ENCODE results near the gene CES2. TPM values are rescaled to one million over a fixed set of nuclear protein-coding genes. Genes with fewer than 3 reads are reported as not detected.
"Not testable (repeated sequence)": the region's sequence is repeated elsewhere in the genome, so short reads cannot be mapped to it uniquely, and the experiment has no call there.

Gene CES2
- total RNA-seq, 1 donor from 2014 or later = 151 TPM

GRCh38 chr16:66936889-66937554 lies 1.7 kb downstream of the CES2 start:
- ATAC-seq = no peak

GRCh38 chr16:66937725-66938337 lies 2.5 kb downstream of the CES2 start:
- no peak for ATAC-seq

GRCh38 chr16:66939366-66939765 lies 4.0 kb downstream of the CES2 start:
- no peak for ATAC-seq

GRCh38 chr16:66940236-66940635 lies 4.9 kb downstream of the CES2 start:
- no peak for ATAC-seq

GRCh38 chr16:66942981-66943380 lies 7.7 kb downstream of the CES2 start:
- no peak for ATAC-seq

GRCh38 chr16:66943426-66944053 lies 8.2 kb downstream of the CES2 start:
- no peak for ATAC-seq

GRCh38 chr16:66944054-66944441 lies 8.7 kb downstream of the CES2 start:
- ATAC-seq = no peak

- not testable (repeated sequence) for ATAC-seq
Measured at GRCh38 chr16:66944971-66945370, 9.7 kb downstream of the CES2 start.

- no peak for ATAC-seq
Measured at GRCh38 chr16:66945939-66946338, 10.6 kb downstream of the CES2 start.

GRCh38 chr16:66946541-66946940 lies 11.2 kb downstream of the CES2 start:
- ATAC-seq = peak; percentile 1

- no peak for ATAC-seq
Measured at GRCh38 chr16:66946974-66947301, 11.6 kb downstream of the CES2 start.

GRCh38 chr16:66947302-66948065 lies 12.2 kb downstream of the CES2 start:
- peak; percentile 71 for ATAC-seq

GRCh38 chr16:66948134-66948836 lies 13.0 kb downstream of the CES2 start:
- ATAC-seq = peak; percentile 55

GRCh38 chr16:66948837-66949225 lies 13.5 kb downstream of the CES2 start:
- peak; percentile 5 for ATAC-seq

- ATAC-seq = no peak
Measured at GRCh38 chr16:66949472-66949871, 14.2 kb downstream of the CES2 start.

- ATAC-seq = no peak
Measured at GRCh38 chr16:66950437-66950836, 15.1 kb downstream of the CES2 start.

GRCh38 chr16:66950971-66951790 lies 15.9 kb downstream of the CES2 start:
- ATAC-seq = no peak

GRCh38 chr16:66952430-66953110 lies 17.3 kb downstream of the CES2 start:
- no peak for ATAC-seq

- peak; percentile 51 for ATAC-seq
Measured at GRCh38 chr16:66953462-66954096, 18.3 kb downstream of the CES2 start.

GRCh38 chr16:66954097-66954659 lies 18.9 kb downstream of the CES2 start:
- peak; percentile 70 for ATAC-seq
